T-helper 17 cell (primary cell): ENCODE measurements around the gene TEDC1. TPM values are rescaled to one million over a fixed set of nuclear protein-coding genes. Genes with fewer than 3 reads are reported as not detected.

Source experiments
- ATAC-seq: fragments of 150-1000 bp; cut with Tn5 transposase; 2 replicates; pipeline ENCODE4 v1.10.0; 2021; ENCODE audit warnings: mild to moderate bottlenecking, moderate library complexity
- DNase-seq, 3 donors: peaks; one replicate each; pipeline versions ENCODE4 v3.0.0 to v3.0.0-alpha.2; 2020 to 2021
- H3K9me3 ChIP-seq: one replicate; pipeline ENCODE4 v1.7.0; 2013; ENCODE audit warnings: low read length, mild to moderate bottlenecking; ENCODE audit not compliant: control insufficient read depth, poor library complexity, severe bottlenecking
- H3K27ac Mint-ChIP-seq: one replicate; pipeline ENCODE4 v1.8.0; 2022; ENCODE audit warnings: mild to moderate bottlenecking, moderate library complexity, mixed read lengths
- H3K27me3 Mint-ChIP-seq: one replicate; pipeline ENCODE4 v1.8.0; 2022; ENCODE audit warnings: mixed read lengths
- H3K36me3 Mint-ChIP-seq: one replicate; pipeline ENCODE4 v1.8.0; 2022; ENCODE audit warnings: low read depth, mixed read lengths
- H3K4me1 Mint-ChIP-seq: one replicate; pipeline ENCODE4 v1.8.0; 2022; ENCODE audit warnings: mild to moderate bottlenecking, mixed read lengths
- H3K4me3 Mint-ChIP-seq: one replicate; pipeline ENCODE4 v1.8.0; 2022; ENCODE audit warnings: mild to moderate bottlenecking, moderate library complexity, mixed read lengths
- total RNA-seq, 4 donors: library from RNA in 2 of 4; stranded (reverse) in 2 of 4; gene quantifications; one replicate each; pipeline ENCODE4 v1.2.3 and lab custom pipeline; 2022 to 2026

TEDC1 gene
- total RNA-seq, 2 donors from 2014 or later = 141 to 361 TPM

DNA sequence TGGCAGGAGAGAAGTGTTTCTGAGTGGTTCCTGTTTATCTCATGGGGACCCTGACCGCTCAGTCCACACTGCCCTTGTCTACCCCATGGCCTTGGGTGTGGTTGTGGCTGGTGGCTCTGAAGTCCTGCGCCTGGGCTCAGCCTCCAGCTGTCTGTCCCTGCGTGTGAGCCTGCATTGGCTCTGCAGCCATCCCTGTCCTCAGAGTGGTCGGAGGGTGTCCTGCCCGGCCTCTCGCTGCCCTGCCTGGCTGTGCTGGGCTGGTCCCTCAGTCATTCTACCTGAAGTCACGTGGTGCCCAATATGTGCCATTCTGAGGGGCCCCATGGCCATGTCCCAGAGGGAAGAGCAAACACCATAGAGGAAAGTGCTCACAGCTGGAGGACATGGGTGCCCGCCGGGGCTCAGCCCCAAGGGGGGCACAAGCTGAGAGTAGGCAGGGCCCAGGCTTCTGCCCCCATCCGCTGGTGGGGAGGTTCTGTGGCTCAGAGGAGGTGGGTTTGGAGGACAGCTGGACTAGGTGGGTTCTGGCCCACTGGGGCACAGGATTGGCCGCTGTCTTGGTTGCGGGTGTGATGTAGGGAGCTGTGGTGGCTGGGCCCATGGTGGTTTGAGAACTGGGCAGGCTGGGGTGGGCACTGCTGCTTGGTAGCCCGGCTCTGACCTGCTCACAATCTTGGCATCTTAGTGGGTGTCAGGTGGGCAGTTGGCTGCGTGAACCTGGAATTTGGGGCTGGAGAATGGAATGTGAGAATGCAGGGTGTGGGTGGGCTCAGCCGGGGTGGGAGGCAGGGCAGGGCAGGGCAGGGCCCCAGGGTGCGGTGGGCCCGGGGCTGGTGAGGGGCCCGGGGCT lies 11.6 kb downstream of the TEDC1 start:
- H3K27me3 Mint-ChIP-seq = peaks cover 2% of the 10 kb centered on the region
- H3K27ac Mint-ChIP-seq = peak overlapping the region; percentile 95
- H3K36me3 Mint-ChIP-seq = no peaks in the 10 kb centered on the region
- peaks cover 15% of the 10 kb centered on the region for H3K4me1 Mint-ChIP-seq
- ATAC-seq = no peak
- peak overlapping the region; percentile 74 for H3K4me3 Mint-ChIP-seq
- H3K9me3 ChIP-seq = no peaks in the 10 kb centered on the region
- peak in 1 of 3 donors; percentile 14 for DNase-seq

GRCh38 chr14:105503296-105503640 lies 12.2 kb downstream of the TEDC1 start:
- DNase-seq (no peak), ATAC-seq (no peak)
- H3K27ac Mint-ChIP-seq = peak overlapping the region; percentile 95
- H3K4me1 Mint-ChIP-seq = peaks cover 15% of the 10 kb centered on the region
- H3K4me3 Mint-ChIP-seq = peak overlapping the region; percentile 74
- H3K36me3 Mint-ChIP-seq = no peaks in the 10 kb centered on the region
- no peaks in the 10 kb centered on the region for H3K9me3 ChIP-seq
- peaks cover 7% of the 10 kb centered on the region for H3K27me3 Mint-ChIP-seq

DNA sequence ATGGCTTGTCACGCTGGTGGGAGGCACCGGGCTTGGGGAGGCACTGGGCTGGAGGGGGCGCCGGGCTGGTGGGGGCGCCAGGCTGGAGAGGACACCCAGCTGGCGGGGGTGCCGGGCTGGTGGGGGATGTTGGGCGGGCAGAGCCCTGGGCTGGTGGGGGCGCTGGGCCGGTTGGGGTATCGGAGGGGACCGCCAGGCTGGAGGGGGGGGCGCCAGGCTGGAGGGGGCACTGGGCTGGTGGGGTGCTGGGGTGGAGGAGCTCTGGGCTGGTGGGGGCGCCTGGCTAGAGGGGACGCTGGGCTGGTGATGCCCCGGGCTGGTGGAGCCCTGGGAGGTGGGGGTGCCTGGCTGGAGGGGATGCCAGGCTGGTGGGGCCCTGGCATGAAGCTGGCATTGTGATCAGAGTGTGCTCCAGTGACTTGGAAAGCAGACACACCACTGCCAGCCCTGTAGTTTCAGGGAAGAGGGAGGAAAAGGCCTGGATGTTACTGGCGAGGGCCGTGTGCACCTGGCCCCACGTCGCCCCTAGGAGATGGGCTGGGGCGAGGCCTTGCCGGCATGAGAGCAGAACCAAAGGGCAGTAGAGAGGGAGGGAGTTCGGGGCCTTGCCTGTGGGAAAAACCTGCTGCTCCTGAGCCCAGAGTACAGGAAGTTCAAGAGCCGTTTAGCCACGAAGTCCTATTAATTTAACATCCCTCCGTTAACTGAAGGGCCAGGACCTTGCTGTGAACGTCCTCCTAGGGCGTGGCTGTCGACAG lies 13.1 kb downstream of the TEDC1 start:
- DNase-seq (no peak), ATAC-seq (peak; percentile 5)
- Mint-ChIP-seq H3K36me3 (peaks cover 2% of the 10 kb centered on the region), H3K4me1 (peaks cover 15% of the 10 kb centered on the region), H3K4me3 (peak overlapping the region; percentile 52), H3K27ac (peak overlapping the region; percentile 95), H3K27me3 (peaks cover 13% of the 10 kb centered on the region)
- H3K9me3 ChIP-seq = no peaks in the 10 kb centered on the region

DNA sequence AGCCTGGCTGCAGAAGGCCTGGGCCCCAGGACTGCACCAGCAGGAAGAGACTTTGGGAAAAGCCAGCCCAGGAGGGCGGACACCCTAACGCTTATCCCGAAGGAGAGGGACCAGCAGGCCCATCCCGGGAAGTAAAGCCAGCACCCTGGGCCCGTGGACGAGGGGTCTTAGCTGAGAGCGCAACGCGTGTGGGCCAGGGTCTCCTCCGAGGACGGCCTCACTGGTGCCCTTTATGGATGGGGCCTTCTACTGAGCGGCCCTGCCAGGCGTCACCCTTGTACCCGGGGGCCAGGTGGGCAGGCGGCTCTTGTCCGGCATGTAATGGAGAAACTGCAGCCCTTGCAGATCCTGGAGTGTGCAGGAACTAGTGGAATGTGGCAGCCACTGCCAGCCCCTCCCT lies 14.1 kb downstream of the TEDC1 start:
- peaks cover 13% of the 10 kb centered on the region for H3K27me3 Mint-ChIP-seq
- ATAC-seq = no peak
- H3K36me3 Mint-ChIP-seq = peaks cover 2% of the 10 kb centered on the region
- no peak overlapping the region for H3K4me3 Mint-ChIP-seq
- no peak for DNase-seq
- H3K27ac Mint-ChIP-seq = peak overlapping the region; percentile 95
- H3K9me3 ChIP-seq = no peaks in the 10 kb centered on the region
- peaks cover 15% of the 10 kb centered on the region for H3K4me1 Mint-ChIP-seq

GRCh38 chr14:105507247-105507646 lies 16.2 kb downstream of the TEDC1 start:
- Mint-ChIP-seq H3K36me3 (peaks cover 2% of the 10 kb centered on the region), H3K4me1 (peaks cover 15% of the 10 kb centered on the region), H3K27me3 (peaks cover 24% of the 10 kb centered on the region), H3K4me3 (no peak overlapping the region), H3K27ac (peak overlapping the region; percentile 83)
- DNase-seq (no peak), ATAC-seq (no peak)
- no peaks in the 10 kb centered on the region for H3K9me3 ChIP-seq

- DNase-seq (no peak), ATAC-seq (no peak)
- Mint-ChIP-seq H3K4me1 (peaks cover 8% of the 10 kb centered on the region), H3K36me3 (peaks cover 2% of the 10 kb centered on the region), H3K27ac (peak overlapping the region; percentile 88), H3K4me3 (peak overlapping the region; percentile 7), H3K27me3 (peaks cover 30% of the 10 kb centered on the region)
- H3K9me3 ChIP-seq = no peaks in the 10 kb centered on the region
Measured at GRCh38 chr14:105508069-105508468, 17.0 kb downstream of the TEDC1 start.

- no peak for DNase-seq
- no peak for ATAC-seq
Measured at GRCh38 chr14:105508601-105509000, 17.6 kb downstream of the TEDC1 start.

DNA sequence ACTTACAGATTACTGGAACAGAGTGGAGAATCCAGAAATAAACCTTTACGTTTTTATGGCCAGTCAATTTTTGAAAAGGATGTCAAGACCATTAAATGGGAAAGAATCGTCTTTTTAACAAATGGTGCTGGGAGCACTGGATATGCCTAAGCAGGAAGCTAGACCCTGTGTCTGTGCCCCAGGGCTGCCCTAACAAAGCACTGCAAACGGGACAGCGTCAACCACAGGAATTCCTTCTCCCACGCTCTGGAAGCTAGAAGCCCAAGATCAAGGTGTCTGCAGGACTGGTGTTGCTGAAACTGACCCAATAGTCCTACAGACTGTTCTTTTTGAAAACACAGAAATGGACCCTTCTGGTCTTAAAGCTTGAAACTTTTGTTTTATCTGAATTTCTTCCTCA lies 26.1 kb downstream of the TEDC1 start:
- DNase-seq (no peak), ATAC-seq (no peak)
- Mint-ChIP-seq H3K27ac (no peak overlapping the region), H3K36me3 (peaks cover 2% of the 10 kb centered on the region), H3K27me3 (peaks cover 57% of the 10 kb centered on the region), H3K4me1 (no peaks in the 10 kb centered on the region), H3K4me3 (no peak overlapping the region)
- no peaks in the 10 kb centered on the region for H3K9me3 ChIP-seq

More at GRCh38 chr14:105508601-105509000, 17.6 kb downstream of the TEDC1 start:
- no peaks in the 10 kb centered on the region for H3K9me3 ChIP-seq
- Mint-ChIP-seq H3K27me3 (peaks cover 32% of the 10 kb centered on the region), H3K4me1 (peaks cover 5% of the 10 kb centered on the region), H3K4me3 (peak overlapping the region; percentile 80), H3K36me3 (peaks cover 2% of the 10 kb centered on the region), H3K27ac (peak overlapping the region; percentile 39)

- H3K27me3 Mint-ChIP-seq = peaks cover 48% of the 10 kb centered on the region
- DNase-seq (no peak), ATAC-seq (no peak)
- H3K4me1 Mint-ChIP-seq = peaks cover 3% of the 10 kb centered on the region
- H3K36me3 Mint-ChIP-seq = peaks cover 2% of the 10 kb centered on the region
- H3K27ac Mint-ChIP-seq = no peak overlapping the region
- H3K4me3 Mint-ChIP-seq = no peak overlapping the region
- H3K9me3 ChIP-seq = no peaks in the 10 kb centered on the region
Measured at GRCh38 chr14:105519946-105520698, 29.1 kb downstream of the TEDC1 start.

- H3K9me3 ChIP-seq = no peaks in the 10 kb centered on the region
- peaks cover 1% of the 10 kb centered on the region for H3K36me3 Mint-ChIP-seq
- H3K4me1 Mint-ChIP-seq = peaks cover 14% of the 10 kb centered on the region
- DNase-seq = no peak
- no peak overlapping the region for H3K27ac Mint-ChIP-seq
- peaks cover 8% of the 10 kb centered on the region for H3K27me3 Mint-ChIP-seq
- ATAC-seq = no peak
- H3K4me3 Mint-ChIP-seq = peak overlapping the region; percentile 52
Measured at GRCh38 chr14:105525326-105525725, 34.3 kb downstream of the TEDC1 start.

- no peaks in the 10 kb centered on the region for H3K9me3 ChIP-seq
- DNase-seq = peak in 2 of 3 donors; percentile 50 to 53
- peaks cover 6% of the 10 kb centered on the region for H3K27me3 Mint-ChIP-seq
- ATAC-seq = peak; percentile 45
- peaks cover 17% of the 10 kb centered on the region for H3K4me1 Mint-ChIP-seq
- no peaks in the 10 kb centered on the region for H3K36me3 Mint-ChIP-seq
- peak within 1 kb of the TSS; percentile 14 for H3K27ac Mint-ChIP-seq
- peak within 1 kb of the TSS; percentile 93 for H3K4me3 Mint-ChIP-seq
Measured at GRCh38 chr14:105525861-105526775, 35.1 kb downstream of the TEDC1 start, which contains the start of gene TMEM121. Gene TMEM121 (plus strand): TSS chr14:105526583. CDS start chr14:105528835, 2,252 bp downstream.

DNA sequence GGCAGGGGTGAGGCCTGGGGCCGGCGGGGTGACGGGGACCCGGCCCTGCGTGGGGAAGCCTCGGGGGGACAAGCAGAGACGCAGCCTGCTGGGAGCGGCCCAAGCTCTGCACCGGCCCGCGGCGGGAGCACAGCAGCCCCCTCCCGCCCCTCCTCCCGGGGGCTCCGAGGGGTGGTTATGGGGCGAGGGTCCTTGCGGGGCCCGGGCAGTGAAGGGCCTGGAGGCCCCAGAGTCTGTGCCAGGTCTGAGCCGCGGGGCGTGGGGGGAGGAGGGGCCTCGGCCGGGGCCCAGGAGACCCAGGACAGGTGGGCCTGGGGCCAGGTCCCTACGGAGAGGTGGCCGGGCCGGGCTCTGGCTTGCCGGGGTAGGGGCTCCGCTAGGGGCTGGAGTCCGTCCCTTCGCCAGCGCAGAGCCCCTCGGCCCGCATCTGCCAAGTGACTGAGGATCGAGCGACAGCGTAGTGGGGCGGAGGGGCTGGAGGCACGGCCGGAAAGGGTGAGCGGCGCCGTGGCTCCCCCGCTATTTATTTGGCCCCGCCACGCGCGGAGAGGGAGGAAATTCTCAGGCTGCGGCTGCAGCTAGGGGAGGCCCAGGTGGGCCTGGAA lies 35.8 kb downstream of the TEDC1 start:
- peaks cover 18% of the 10 kb centered on the region for H3K4me1 Mint-ChIP-seq
- H3K27me3 Mint-ChIP-seq = peaks cover 6% of the 10 kb centered on the region
- H3K9me3 ChIP-seq = no peaks in the 10 kb centered on the region
- no peak overlapping the region for H3K27ac Mint-ChIP-seq
- peak overlapping the region; percentile 93 for H3K4me3 Mint-ChIP-seq
- H3K36me3 Mint-ChIP-seq = no peaks in the 10 kb centered on the region
- ATAC-seq = no peak
- no peak for DNase-seq
